ENCODE measurements around the gene DNMT3L. TPM values are rescaled to one million over a fixed set of nuclear protein-coding genes. Genes with fewer than 3 reads are reported as not detected.
A peak's percentile ranks its signal among the peaks of the same experiment; 100 is the strongest.
"Not testable (repeated sequence)": the region's sequence is repeated elsewhere in the genome, so short reads cannot be mapped to it uniquely, and the experiment has no call there.

Gene DNMT3L
- total RNA-seq, 1 donor from 2014 or later, result not detected

DNA sequence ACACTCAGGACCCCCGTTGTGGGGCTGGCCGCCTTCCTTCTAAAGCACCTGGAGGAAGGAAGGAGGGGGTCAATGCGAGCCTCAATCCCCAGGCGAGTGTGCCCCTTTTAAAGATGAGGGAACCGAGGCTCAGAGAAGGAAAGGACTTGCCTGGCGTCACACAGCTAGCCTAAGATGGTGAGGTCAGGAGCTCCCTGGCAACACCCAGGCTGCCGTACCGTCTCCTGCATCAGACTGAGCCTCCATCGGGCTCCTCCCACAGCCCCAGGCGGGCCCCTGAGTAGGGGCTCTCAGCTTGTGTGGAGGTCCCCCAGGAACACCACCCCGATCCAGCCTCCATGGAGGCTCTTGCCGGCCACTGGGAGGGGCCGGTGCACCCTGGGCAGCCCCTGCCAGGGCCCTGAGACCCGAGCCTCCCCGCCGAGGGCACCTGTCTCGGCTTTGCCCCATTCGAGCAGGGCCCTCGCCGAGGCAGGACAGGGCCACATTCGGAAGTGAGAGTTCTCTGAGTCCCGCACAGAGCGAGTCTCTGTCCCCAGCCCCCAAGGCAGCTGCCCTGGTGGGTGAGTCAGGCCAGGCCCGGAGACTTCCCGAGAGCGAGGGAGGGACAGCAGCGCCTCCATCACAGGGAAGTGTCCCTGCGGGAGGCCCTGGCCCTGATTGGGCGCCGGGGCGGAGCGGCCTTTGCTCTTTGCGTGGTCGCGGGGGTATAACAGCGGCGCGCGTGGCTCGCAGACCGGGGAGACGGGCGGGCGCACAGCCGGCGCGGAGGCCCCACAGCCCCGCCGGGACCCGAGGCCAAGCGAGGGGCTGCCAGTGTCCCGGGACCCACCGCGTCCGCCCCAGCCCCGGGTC is 23.7 kb upstream of the DNMT3L start, which contains the start of gene AIRE:
Gene AIRE (plus strand): TSS at position 739 of the 855 bp plus-strand sequence. CDS start 131 bp downstream, outside the sequence.
- intact Hi-C loops (cut with micrococcal nuclease), result no loop called here
- H3K36me3 ChIP-seq, result no peaks in the 10 kb centered on the region
- no peaks in the 10 kb centered on the region for H3K9me3 ChIP-seq (replicated peaks)
- H3K4me1 ChIP-seq, result peaks cover 8% of the 10 kb centered on the region
- peak within 1 kb of the TSS; percentile 54 for H3K4me3 ChIP-seq
- peaks cover 38% of the 10 kb centered on the region for H3K27me3 ChIP-seq (ENCODE audit: low read depth)
- no peak within 1 kb of the TSS for H3K27ac ChIP-seq (replicated peaks)
- no peak for DNase-seq
- TF ChIP-seq, protein P1, sequence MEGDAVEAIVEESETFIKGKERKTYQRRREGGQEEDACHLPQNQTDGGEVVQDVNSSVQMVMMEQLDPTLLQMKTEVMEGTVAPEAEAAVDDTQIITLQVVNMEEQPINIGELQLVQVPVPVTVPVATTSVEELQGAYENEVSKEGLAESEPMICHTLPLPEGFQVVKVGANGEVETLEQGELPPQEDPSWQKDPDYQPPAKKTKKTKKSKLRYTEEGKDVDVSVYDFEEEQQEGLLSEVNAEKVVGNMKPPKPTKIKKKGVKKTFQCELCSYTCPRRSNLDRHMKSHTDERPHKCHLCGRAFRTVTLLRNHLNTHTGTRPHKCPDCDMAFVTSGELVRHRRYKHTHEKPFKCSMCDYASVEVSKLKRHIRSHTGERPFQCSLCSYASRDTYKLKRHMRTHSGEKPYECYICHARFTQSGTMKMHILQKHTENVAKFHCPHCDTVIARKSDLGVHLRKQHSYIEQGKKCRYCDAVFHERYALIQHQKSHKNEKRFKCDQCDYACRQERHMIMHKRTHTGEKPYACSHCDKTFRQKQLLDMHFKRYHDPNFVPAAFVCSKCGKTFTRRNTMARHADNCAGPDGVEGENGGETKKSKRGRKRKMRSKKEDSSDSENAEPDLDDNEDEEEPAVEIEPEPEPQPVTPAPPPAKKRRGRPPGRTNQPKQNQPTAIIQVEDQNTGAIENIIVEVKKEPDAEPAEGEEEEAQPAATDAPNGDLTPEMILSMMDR (IDR thresholded peaks at IDR 0.05; ENCODE audit: borderline replicate concordance), result no peak

DNA sequence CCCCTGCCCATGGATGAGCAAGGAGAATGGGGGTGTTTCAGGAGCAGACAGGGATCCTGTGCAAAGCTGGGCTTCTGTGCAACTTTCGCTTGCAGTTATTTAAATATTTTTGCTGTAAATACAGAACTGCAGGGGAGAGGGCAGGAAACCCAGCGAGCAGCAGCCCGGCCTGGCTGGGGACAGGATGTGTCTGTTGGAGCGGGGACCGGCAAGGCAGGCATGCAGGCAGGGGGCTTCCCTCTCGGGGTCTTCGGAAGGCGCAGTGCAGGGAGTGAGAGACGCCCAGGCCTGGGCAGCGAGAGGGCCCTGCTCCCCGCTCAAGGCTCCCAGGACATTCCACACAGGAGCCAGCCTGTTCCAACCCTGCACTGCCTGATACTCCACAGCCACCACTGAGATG is 22.3 kb upstream of the DNMT3L start:
- Histone ChIP-seq H3K27me3 (ENCODE audit: low read depth) (peaks cover 38% of the 10 kb centered on the region), H3K27ac (replicated peaks) (no peak overlapping the region)
- no peak for DNase-seq

DNA sequence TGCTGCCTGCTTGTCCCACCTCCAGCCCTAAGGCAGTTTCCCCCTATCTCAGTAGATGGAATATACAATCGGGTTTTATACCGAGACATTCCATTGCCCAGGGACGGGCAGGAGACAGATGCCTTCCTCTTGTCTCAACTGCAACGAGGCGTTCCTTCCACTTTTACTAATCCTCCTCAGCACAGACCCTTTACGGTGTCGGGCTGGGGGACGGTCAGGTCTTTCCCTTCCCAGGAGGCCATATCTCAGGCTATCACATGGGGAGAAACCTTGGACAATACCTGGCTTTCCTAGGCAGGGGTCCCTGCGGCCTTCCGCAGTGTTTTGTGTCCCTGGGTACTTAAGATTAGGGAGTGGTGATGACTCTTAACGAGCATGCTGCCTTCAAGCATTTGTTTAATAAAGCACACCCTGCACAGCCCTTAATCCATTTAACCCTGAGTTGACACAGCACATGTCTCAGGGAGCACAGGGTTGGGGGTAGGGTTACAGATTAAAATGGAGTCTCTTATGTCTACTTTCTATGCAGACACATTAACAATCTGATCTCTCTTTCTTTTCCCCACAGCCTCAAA is 21.6 kb upstream of the DNMT3L start:
- H3K27ac ChIP-seq (replicated peaks); H3K9me3 ChIP-seq (replicated peaks); H3K4me1 ChIP-seq; H3K36me3 ChIP-seq; DNase-seq; intact Hi-C loops (cut with micrococcal nuclease); H3K4me3 ChIP-seq: not testable (repeated sequence)
- H3K27me3 ChIP-seq (ENCODE audit: low read depth), result peaks cover 38% of the 10 kb centered on the region

More for the DNA sequence above, 22.3 kb upstream of the DNMT3L start:
- no peak overlapping the region for H3K4me3 ChIP-seq
- peaks cover 8% of the 10 kb centered on the region for H3K4me1 ChIP-seq
- H3K36me3 ChIP-seq, result no peaks in the 10 kb centered on the region
- intact Hi-C loops (cut with micrococcal nuclease), result no loop called here
- no peaks in the 10 kb centered on the region for H3K9me3 ChIP-seq (replicated peaks)
- TF ChIP-seq, protein P1 (IDR thresholded peaks at IDR 0.05; ENCODE audit: borderline replicate concordance), result no peak

DNA sequence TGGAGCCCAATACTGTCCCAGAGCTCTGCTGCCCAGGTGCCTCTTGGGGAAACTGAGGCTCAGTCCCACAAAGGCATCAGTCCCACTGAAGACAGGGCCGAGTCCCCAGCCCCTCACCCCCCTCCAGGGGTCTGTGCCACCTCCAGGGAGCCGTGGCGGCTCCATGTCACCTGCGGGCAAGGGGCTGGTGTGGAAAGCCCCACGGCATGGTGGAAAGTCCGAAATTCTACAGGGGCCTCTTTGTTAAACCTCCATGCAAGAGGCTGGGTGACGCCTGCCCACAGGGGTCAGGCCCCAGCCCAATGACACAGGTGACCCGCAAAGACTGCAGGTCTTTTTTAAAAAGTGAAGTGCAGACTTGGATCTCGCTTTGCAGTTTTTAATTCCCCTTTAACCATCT is 20.7 kb upstream of the DNMT3L start:
- H3K4me1 ChIP-seq, result peaks cover 8% of the 10 kb centered on the region
- H3K27ac ChIP-seq (replicated peaks), result no peak overlapping the region
- no peak for DNase-seq
- H3K9me3 ChIP-seq (replicated peaks), result no peaks in the 10 kb centered on the region
- intact Hi-C loops (cut with micrococcal nuclease), result no loop called here
- TF ChIP-seq, protein P1 (IDR thresholded peaks at IDR 0.05; ENCODE audit: borderline replicate concordance), result no peak
- H3K4me3 ChIP-seq, result no peak overlapping the region
- H3K36me3 ChIP-seq, result no peaks in the 10 kb centered on the region
- H3K27me3 ChIP-seq (ENCODE audit: low read depth), result peaks cover 29% of the 10 kb centered on the region

DNA sequence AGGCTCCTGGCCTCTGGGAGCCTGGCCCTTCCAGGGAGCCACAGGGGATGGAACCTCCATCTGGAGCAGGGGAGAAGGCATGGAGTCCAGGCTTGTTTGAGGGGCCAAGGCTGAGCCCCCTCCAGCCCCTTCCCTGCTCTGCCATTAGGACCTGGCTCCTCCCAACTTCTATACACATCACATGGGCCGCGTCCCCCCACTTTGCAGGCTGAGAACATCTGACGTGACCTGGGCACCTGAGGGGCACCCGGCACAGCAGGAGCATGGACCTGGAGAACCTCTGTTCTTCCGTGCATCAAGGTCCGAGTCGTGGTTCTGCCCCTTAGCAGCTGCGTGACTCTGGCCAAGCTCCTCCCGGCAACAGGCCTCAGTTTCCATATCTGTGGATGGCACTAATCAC is 20.1 kb upstream of the DNMT3L start:
- intact Hi-C loops (cut with micrococcal nuclease), result no loop called here
- Histone ChIP-seq H3K9me3 (replicated peaks) (no peaks in the 10 kb centered on the region), H3K27ac (replicated peaks) (no peak overlapping the region), H3K27me3 (ENCODE audit: low read depth) (peaks cover 23% of the 10 kb centered on the region), H3K36me3 (no peaks in the 10 kb centered on the region), H3K4me1 (peaks cover 8% of the 10 kb centered on the region), H3K4me3 (no peak overlapping the region)
- no peak for DNase-seq
- TF ChIP-seq, protein P1 (IDR thresholded peaks at IDR 0.05; ENCODE audit: borderline replicate concordance), result no peak
